GM21423 (cell line): ENCODE measurements around the gene FNIP2.
"Not testable (repeated sequence)": the region's sequence is repeated elsewhere in the genome, so short reads cannot be mapped to it uniquely, and the experiment has no call there.

Source experiments
- ATAC-seq: cut with Tn5 transposase; IDR thresholded peaks from one replicate; pipeline ENCODE4 v1.9.1; 2021; ENCODE audit warnings: mild to moderate bottlenecking, moderate library complexity; ENCODE audit not compliant: unreplicated experiment

FNIP2 gene

DNA sequence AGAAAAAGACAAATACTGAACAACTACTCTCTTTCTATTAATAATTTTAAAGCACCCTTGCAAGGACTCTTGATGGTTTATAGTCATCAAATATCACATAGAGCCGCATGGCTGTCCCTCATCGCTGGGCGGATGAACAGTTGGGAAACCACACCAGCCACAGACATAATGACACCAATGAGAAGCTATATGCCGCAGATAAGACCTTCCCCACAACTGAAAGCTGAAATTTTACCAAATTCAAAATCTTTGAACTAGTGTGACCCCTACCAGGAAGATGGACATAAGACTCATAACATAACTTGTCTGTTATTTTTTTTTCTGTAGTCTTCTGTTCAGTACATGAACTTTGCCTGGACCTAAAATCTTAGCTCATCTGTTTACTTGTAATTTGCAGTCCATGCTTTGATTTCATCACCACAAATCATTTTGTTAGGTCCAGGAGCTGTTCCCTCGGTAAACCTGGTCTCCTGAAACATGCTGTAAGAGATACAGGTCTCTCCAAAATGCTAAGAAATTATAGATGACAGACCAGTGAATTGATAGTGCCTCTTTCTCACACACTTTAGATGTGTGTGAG lies 176.8 kb downstream of the FNIP2 start:
- ATAC-seq = no peak

DNA sequence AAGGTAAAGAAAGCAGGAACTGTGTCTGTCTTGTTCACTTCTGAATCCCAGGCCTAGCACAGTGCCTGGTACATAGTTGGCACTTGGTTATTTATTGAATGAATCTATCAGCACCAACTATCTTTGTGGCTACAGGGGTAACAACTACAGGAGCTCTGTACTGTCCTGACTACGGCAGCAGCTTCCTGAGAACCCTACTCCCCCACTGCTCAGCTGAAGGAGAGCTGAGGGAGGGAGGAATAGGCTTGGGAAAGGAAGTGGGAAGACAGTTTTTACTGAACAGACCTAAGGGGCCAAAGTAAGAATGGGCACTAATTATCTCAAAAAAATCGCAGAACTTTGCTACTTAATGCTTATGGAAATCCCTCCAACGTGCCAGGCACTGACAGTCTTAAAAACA lies 178.0 kb downstream of the FNIP2 start:
- no peak for ATAC-seq

DNA sequence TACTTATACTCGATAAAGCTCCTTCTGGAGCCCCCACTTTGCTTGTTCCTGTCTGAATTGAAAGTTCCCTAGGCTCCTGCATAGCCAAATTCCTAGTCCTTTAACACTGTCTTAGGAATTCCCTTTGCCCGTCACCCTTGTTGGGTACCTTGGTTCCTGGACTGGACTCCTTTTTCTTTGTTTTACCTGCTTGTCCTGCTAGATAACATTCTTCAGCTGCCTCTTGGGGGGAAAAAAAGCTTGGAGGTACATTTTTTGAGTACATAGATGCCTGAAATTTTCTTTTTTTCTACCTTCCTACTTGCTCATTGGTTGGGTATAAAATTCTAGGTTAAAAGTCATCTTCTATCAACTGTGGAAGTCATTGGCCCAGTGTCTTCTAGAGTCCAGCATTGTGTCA lies 179.2 kb downstream of the FNIP2 start:
- ATAC-seq = no peak

DNA sequence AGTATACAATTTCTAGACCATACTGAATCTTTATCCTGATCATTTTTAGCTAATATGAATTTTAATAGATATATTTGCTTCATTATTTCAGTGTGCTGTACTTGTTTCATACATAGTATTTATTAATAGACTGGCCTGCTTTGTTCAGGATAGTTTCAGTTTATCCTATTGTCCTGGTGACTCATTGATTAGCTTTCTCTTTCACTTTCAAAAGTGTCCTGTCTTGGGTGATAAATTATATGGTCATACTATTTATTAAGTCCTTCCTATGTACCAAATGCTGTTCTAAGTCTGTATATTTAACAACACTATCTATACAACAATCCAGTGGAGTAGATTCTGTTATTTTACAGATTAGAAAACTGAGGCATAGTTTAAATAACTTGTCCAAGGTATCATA lies 180.3 kb downstream of the FNIP2 start:
- ATAC-seq = peak; percentile 80

DNA sequence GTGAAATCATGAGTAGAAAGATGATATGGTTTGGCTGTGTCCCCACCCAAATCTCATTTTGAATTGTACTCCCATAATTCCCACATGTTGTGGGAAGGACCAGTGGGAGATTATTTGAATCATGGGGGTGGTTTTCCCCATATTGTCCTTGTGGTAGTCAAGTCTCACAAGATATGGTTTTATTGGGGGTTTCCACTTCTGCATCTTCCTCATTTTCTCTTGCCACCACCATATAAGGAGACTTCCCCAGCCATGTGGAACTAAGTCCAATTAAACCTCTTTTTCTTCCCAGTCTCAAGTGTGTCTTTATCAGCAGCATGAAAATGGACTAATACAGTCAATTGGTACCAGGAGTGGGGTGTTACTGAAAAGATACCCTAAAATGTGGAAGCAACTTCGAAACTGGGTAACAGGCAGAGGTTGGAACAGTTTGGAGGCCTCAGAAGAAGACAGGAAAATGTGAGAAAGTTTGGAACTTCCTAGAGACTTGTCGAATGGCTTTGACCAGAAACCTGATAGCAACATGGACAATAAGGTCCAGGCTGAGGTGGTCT lies 183.5 kb downstream of the FNIP2 start:
- not testable (repeated sequence) for ATAC-seq

DNA sequence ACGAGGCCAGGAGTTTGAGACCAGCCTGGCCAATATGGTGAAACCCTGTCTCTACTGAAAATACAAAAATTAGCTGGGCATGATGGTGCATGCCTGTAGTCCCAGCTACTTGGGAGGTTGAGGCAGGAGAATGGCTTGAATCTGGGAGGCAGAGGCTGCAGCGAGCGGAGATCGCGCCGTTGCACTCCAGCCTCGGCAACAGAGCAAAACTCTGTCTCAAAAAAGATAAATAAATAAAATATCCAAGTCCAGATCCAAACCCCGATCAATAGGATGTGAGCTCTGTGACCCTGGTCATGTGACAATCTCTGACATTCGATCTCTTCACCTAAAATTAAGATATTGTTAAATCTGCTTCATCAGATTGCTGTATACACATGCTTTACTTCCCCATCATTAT lies 187.5 kb downstream of the FNIP2 start:
- ATAC-seq = not testable (repeated sequence)

DNA sequence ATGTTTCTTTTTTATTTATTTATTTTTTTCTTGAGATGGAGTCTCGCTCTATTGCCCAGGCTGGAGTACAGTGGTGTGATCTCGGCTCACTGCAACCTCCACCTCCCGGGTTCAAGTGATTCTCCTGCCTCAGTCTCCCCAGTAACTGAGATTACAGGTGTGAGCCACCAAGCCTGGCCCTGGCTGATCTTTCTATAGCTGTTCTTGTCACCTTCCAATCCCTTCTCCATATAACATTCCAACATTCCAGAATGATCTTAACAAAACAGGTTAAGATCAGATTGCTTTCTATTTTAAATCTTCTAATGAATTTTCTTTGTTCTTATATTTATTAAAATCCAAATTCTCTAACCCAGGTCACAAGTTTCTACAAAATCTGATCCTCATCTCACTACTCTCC lies 188.1 kb downstream of the FNIP2 start:
- not testable (repeated sequence) for ATAC-seq
